GM23338 (cell line): ENCODE measurements around the gene DMRT3.
A peak's percentile ranks its signal among the peaks of the same experiment; 100 is the strongest.

ENCODE experiments used
- CTCF ChIP-seq, 2 experiments: fragments of 200-600 bp in 1 of 2; sonication (generic) in 1 of 2; conservative IDR thresholded peaks; 2 replicates each; pipeline versions ENCODE4 v1.5.1 to v1.6.1; 2016 to 2017; ENCODE audit warnings: antibody characterized with exemption in 2 of 2, low read depth in 2 of 2, mild to moderate bottlenecking in 2 of 2, moderate library complexity in 1 of 2
- EZH2 ChIP-seq: fragments of 200-600 bp; sonication (generic); IDR thresholded peaks from one replicate; pipeline ENCODE4 v1.8.0; 2017; ENCODE audit warnings: antibody characterized with exemption, mild to moderate bottlenecking, low read depth; ENCODE audit not compliant: unreplicated experiment

- TF ChIP-seq CTCF (conservative IDR thresholded peaks at IDR 0.05; ENCODE audit: low read depth in 2 of 2), result peak; percentile 33 to 62; a peak in 3 of 4 replicates
- no peak for TF ChIP-seq EZH2
These were observed 26.3 kb upstream of the DMRT3 start for GRCh38 chr9:950139-950538.
